NCI-H345 treated with DMSO at 0.1 percent for 48 hours (cell line): ENCODE results near the gene STIP1.
"Not testable (repeated sequence)": the region's sequence is repeated elsewhere in the genome, so short reads cannot be mapped to it uniquely, and the experiment has no call there.

Experiments
- DNase-seq: peaks from one replicate; lab custom pipeline; 2025; ENCODE audit not compliant: unreplicated experiment; lab: John Stamatoyannopoulos, UW

The STIP1 gene

GRCh38 chr11:64235437-64236161, 49.6 kb downstream of the STIP1 start:
- DNase-seq = no peak

GRCh38 chr11:64237484-64237951, 51.5 kb downstream of the STIP1 start:
- DNase-seq = peak; percentile 66

- no peak for DNase-seq
Observed at GRCh38 chr11:64238076-64238475, 52.1 kb downstream of the STIP1 start.

GRCh38 chr11:64238999-64239398, 53.0 kb downstream of the STIP1 start:
- no peak for DNase-seq

- DNase-seq = no peak
Observed at GRCh38 chr11:64239662-64240434, 53.9 kb downstream of the STIP1 start.

GRCh38 chr11:64240435-64241240, 54.7 kb downstream of the STIP1 start, which contains the start of gene FKBP2:
Gene FKBP2 (plus strand): TSS chr11:64241095. CDS start chr11:64242388, 1,293 bp downstream.
- DNase-seq = peak; percentile 93

- DNase-seq = peak; percentile 91
Observed at GRCh38 chr11:64241241-64241490, 55.2 kb downstream of the STIP1 start.

- DNase-seq = no peak
Observed at GRCh38 chr11:64241491-64242374, 55.8 kb downstream of the STIP1 start.

- DNase-seq = no peak
Observed at GRCh38 chr11:64243236-64243854, 57.4 kb downstream of the STIP1 start.

GRCh38 chr11:64244107-64244506, 58.1 kb downstream of the STIP1 start:
- DNase-seq = no peak

- no peak for DNase-seq
Observed at GRCh38 chr11:64244966-64245365, 59.0 kb downstream of the STIP1 start.

GRCh38 chr11:64245401-64245796, 59.4 kb downstream of the STIP1 start:
- DNase-seq = no peak

- no peak for DNase-seq
Observed at GRCh38 chr11:64245797-64246620, 60.0 kb downstream of the STIP1 start.

- DNase-seq = not testable (repeated sequence)
Observed at GRCh38 chr11:64246621-64246870, 60.6 kb downstream of the STIP1 start.

GRCh38 chr11:64246871-64247728, 61.1 kb downstream of the STIP1 start, which contains the start of gene PPP1R14B:
Gene PPP1R14B (minus strand): TSS chr11:64246943. CDS start chr11:64246673, 270 bp downstream.
- peak; percentile 64 for DNase-seq

GRCh38 chr11:64247729-64248531, 62.0 kb downstream of the STIP1 start:
- no peak for DNase-seq

- DNase-seq = no peak
Observed at GRCh38 chr11:64248578-64248977, 62.6 kb downstream of the STIP1 start.

GRCh38 chr11:64249038-64249437, 63.1 kb downstream of the STIP1 start:
- DNase-seq = no peak
